Mammary epithelial cell (primary cell): ENCODE results near the gene TAF10.

Experiments used
- EZH2 ChIP-seq: IDR thresholded peaks from 2 replicates; pipeline ENCODE4 v1.6.1; 2012; ENCODE audit warnings: low read length, inconsistent platforms, borderline replicate concordance
- TF ChIP-seq, protein P1 (sequence below), 2 donors: IDR thresholded peaks in 1 of 2; conservative IDR thresholded peaks in 1 of 2; 2 replicates each; pipeline ENCODE4 v1.5.1; 2011 to 2012; ENCODE audit warnings: inconsistent platforms in 2 of 2, low read length in 2 of 2, mild to moderate bottlenecking in 2 of 2, control low read depth in 1 of 2, low read depth in 1 of 2; ENCODE audit not compliant: insufficient read depth in 1 of 2; ENCODE audit errors: extremely low read depth in 1 of 2

DNA sequence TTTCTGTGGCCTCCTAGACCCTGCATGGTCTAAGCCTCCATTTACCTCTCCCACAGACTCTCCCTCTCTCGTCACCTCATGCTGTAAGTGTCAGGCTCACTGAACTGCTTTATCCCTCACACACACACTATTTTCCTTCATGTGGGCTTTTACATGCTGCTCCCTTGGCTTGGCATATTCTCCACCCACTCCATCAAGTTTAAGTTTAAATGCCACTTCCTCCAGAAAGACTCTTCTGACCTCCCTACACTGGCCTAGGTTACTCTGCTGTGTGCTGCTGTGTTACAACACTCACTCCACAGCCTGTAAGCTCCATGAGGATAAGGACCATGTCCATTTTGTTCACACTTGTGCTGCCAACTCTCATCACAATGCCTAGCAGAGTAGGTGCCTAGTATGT is 41.1 kb upstream of the TAF10 start:
- TF ChIP-seq, protein P1, sequence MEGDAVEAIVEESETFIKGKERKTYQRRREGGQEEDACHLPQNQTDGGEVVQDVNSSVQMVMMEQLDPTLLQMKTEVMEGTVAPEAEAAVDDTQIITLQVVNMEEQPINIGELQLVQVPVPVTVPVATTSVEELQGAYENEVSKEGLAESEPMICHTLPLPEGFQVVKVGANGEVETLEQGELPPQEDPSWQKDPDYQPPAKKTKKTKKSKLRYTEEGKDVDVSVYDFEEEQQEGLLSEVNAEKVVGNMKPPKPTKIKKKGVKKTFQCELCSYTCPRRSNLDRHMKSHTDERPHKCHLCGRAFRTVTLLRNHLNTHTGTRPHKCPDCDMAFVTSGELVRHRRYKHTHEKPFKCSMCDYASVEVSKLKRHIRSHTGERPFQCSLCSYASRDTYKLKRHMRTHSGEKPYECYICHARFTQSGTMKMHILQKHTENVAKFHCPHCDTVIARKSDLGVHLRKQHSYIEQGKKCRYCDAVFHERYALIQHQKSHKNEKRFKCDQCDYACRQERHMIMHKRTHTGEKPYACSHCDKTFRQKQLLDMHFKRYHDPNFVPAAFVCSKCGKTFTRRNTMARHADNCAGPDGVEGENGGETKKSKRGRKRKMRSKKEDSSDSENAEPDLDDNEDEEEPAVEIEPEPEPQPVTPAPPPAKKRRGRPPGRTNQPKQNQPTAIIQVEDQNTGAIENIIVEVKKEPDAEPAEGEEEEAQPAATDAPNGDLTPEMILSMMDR (conservative IDR thresholded peaks at IDR 0.05 in 1 of 2, IDR thresholded peaks at IDR 0.05 in 1 of 2; ENCODE audit: extremely low read depth in 1 of 2, insufficient read depth in 1 of 2, low read depth in 1 of 2, low read length in 2 of 2) = no peak
- TF ChIP-seq EZH2 = no peak
